HG03060 (cell line): ENCODE data around the gene ALLC.
"Not testable (repeated sequence)": the region's sequence is repeated elsewhere in the genome, so short reads cannot be mapped to it uniquely, and the experiment has no call there.

ENCODE experiments used
- ATAC-seq: cut with Tn5 transposase; IDR thresholded peaks from one replicate; pipeline ENCODE4 v1.9.1; 2021; ENCODE audit warnings: low read depth, moderate number of reproducible peaks; ENCODE audit not compliant: unreplicated experiment

ALLC gene

GRCh38 chr2:3626118-3626811, 31.7 kb upstream of the ALLC start:
- no peak for ATAC-seq

- ATAC-seq: no peak
Observed at GRCh38 chr2:3626812-3627499, 31.0 kb upstream of the ALLC start.

GRCh38 chr2:3627500-3628100, 30.4 kb upstream of the ALLC start:
- ATAC-seq: no peak

GRCh38 chr2:3628241-3628679, 29.7 kb upstream of the ALLC start:
- ATAC-seq: no peak

GRCh38 chr2:3628800-3629199, 29.2 kb upstream of the ALLC start:
- ATAC-seq: no peak

- no peak for ATAC-seq
Observed at GRCh38 chr2:3630631-3631030, 27.4 kb upstream of the ALLC start.

GRCh38 chr2:3631161-3631850, 26.7 kb upstream of the ALLC start:
- ATAC-seq: no peak

GRCh38 chr2:3631851-3632659, 25.9 kb upstream of the ALLC start:
- no peak for ATAC-seq

- no peak for ATAC-seq
Observed at GRCh38 chr2:3633089-3633981, 24.7 kb upstream of the ALLC start.

- ATAC-seq: no peak
Observed at GRCh38 chr2:3633982-3634595, 23.9 kb upstream of the ALLC start.

GRCh38 chr2:3634596-3635121, 23.3 kb upstream of the ALLC start:
- no peak for ATAC-seq

GRCh38 chr2:3635171-3635974, 22.6 kb upstream of the ALLC start:
- no peak for ATAC-seq

GRCh38 chr2:3635975-3636327, 22.0 kb upstream of the ALLC start:
- ATAC-seq: not testable (repeated sequence)

- no peak for ATAC-seq
Observed at GRCh38 chr2:3636586-3637310, 21.3 kb upstream of the ALLC start.

- no peak for ATAC-seq
Observed at GRCh38 chr2:3637311-3637675, 20.7 kb upstream of the ALLC start.

GRCh38 chr2:3637692-3638455, 20.1 kb upstream of the ALLC start:
- no peak for ATAC-seq

GRCh38 chr2:3638456-3638810, 19.6 kb upstream of the ALLC start:
- ATAC-seq: no peak
